Neural progenitor cell (in vitro differentiated cells): ENCODE results near the gene FOXA2.

Experiments used
- EZH2 ChIP-seq: fragments of 200-600 bp; sonication (generic); IDR thresholded peaks from 2 replicates; pipeline ENCODE4 v1.6.1; 2017; ENCODE audit warnings: antibody characterized with exemption, mild to moderate bottlenecking, moderate library complexity
- EZH2phosphoT487 ChIP-seq: fragments of 200-600 bp; sonication (generic); IDR thresholded peaks from 2 replicates; pipeline ENCODE4 v1.6.1; 2017; ENCODE audit warnings: antibody characterized with exemption
- TF ChIP-seq, protein P1 (sequence below): fragments of 200-600 bp; sonication (generic); IDR thresholded peaks from 2 replicates; pipeline ENCODE4 v1.5.1; 2017; ENCODE audit warnings: antibody characterized with exemption, mild to moderate bottlenecking

DNA sequence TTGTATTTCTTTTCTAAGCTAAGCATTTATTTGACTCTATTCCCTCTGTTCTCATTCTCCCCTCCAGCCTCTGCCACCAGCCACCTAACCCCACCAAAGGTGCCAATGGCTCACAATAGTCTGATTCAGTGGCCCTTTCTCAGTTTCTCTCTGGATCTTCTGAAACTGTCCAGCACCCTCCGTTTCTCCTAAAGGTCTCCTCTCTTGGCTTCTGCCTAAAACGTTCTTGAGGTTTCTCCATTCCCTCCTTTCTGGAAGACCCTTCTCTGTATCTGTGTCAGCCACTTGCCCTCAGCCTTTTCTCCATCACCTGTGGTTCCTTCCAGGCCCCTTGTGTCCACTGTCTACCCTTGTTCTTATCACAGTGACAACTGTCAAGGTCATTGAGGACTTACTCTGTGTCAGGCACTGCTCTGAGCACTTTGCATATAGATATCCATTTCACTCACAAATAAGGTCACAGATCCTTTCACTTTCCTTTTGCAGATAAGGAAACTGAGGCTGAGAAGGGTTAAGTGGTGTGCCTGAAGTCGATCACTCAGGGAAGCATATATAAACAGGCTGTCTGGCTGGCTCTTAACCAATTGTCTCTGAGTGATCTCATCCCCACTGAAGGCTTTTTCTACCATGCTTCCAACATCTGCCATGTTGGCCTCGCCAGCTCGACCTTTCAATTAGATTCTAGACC is 48.1 kb downstream of the FOXA2 start:
- TF ChIP-seq EZH2 = no peak
- TF ChIP-seq, protein P1, sequence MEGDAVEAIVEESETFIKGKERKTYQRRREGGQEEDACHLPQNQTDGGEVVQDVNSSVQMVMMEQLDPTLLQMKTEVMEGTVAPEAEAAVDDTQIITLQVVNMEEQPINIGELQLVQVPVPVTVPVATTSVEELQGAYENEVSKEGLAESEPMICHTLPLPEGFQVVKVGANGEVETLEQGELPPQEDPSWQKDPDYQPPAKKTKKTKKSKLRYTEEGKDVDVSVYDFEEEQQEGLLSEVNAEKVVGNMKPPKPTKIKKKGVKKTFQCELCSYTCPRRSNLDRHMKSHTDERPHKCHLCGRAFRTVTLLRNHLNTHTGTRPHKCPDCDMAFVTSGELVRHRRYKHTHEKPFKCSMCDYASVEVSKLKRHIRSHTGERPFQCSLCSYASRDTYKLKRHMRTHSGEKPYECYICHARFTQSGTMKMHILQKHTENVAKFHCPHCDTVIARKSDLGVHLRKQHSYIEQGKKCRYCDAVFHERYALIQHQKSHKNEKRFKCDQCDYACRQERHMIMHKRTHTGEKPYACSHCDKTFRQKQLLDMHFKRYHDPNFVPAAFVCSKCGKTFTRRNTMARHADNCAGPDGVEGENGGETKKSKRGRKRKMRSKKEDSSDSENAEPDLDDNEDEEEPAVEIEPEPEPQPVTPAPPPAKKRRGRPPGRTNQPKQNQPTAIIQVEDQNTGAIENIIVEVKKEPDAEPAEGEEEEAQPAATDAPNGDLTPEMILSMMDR = no peak
- TF ChIP-seq EZH2phosphoT487 = no peak
